ENCODE measurements around the gene SPDL1. TPM values are rescaled to one million over a fixed set of nuclear protein-coding genes. Genes with fewer than 3 reads are reported as not detected.

Gene SPDL1
- total RNA-seq, 1 experiment from 2014 or later: 72.6 TPM

GRCh38 chr5:169566202-169566601, 17.4 kb upstream of the SPDL1 start:
- TF ChIP-seq POLR2AphosphoS5 (IDR thresholded peaks at IDR 0.05; ENCODE audit: low read depth, low read length) (no peak), SIN3A (IDR thresholded peaks at IDR 0.05; ENCODE audit: borderline replicate concordance, insufficient read depth, low read depth, low read length) (no peak), CTCF (IDR thresholded peaks at IDR 0.05) (no peak), TCF7L2 (IDR thresholded peaks at IDR 0.05; ENCODE audit: low read depth, low read length) (no peak), REST (IDR thresholded peaks at IDR 0.05; ENCODE audit: insufficient read depth in 1 of 2, low read depth in 2 of 2, low read length in 1 of 2) (no peak)
- in situ Hi-C loops (cut with HindIII; ENCODE audit: low pct_unique_long_range_greater_than_20kb, low sequenced_read_pairs): no loop called here
- DNase-seq (ENCODE audit: low read depth, low spot score) (no peak), ATAC-seq (no peak)
- H3K4me3 ChIP-seq (ENCODE audit: low read depth in 2 of 2, low read length in 2 of 2): no peak overlapping the region
- ChIA-PET POLR2A (no interaction called here), CTCF (no interaction called here)
- H3K27ac ChIP-seq (ENCODE audit: low read length): no peak overlapping the region
- H3K9me3 ChIP-seq (ENCODE audit: control insufficient read depth, insufficient read depth, low read depth, low read length): no peaks in the 10 kb centered on the region
- no peaks in the 10 kb centered on the region for H3K27me3 ChIP-seq (ENCODE audit: control insufficient read depth, insufficient read depth, low read length)
- intact Hi-C loops (cut with micrococcal nuclease; ENCODE audit: unreplicated experiment): no loop called here
- H3K4me1 ChIP-seq (ENCODE audit: control insufficient read depth, insufficient read depth, low read length): no peaks in the 10 kb centered on the region
- BruUV-seq (replicated peaks): no TSS peak
- no peaks in the 10 kb centered on the region for H3K36me3 ChIP-seq (ENCODE audit: control insufficient read depth, insufficient read depth, low read length)

GRCh38 chr5:169567079-169567478, 16.5 kb upstream of the SPDL1 start:
- no peaks in the 10 kb centered on the region for H3K4me1 ChIP-seq (ENCODE audit: control insufficient read depth, insufficient read depth, low read length)
- TF ChIP-seq CTCF (IDR thresholded peaks at IDR 0.05): no peak
- TF ChIP-seq REST (IDR thresholded peaks at IDR 0.05; ENCODE audit: insufficient read depth in 1 of 2, low read depth in 2 of 2, low read length in 1 of 2): peak; percentile 82 to 86
- no peak overlapping the region for H3K27ac ChIP-seq (ENCODE audit: low read length)
- DNase-seq (ENCODE audit: low read depth, low spot score) (no peak), ATAC-seq (no peak)
- intact Hi-C loops (cut with micrococcal nuclease; ENCODE audit: unreplicated experiment) (no loop called here), in situ Hi-C loops (cut with HindIII; ENCODE audit: low pct_unique_long_range_greater_than_20kb, low sequenced_read_pairs) (no loop called here)
- no peaks in the 10 kb centered on the region for H3K36me3 ChIP-seq (ENCODE audit: control insufficient read depth, insufficient read depth, low read length)
- no TSS peak for BruUV-seq (replicated peaks)
- POLR2A ChIA-PET: interaction anchor here (0.7 kb wide), 1 partner anchor 168 kb away, joined by 3 read pairs; no protein-coding TSS in a partner anchor
- CTCF ChIA-PET: no interaction called here
- no peaks in the 10 kb centered on the region for H3K27me3 ChIP-seq (ENCODE audit: control insufficient read depth, insufficient read depth, low read length)
- H3K9me3 ChIP-seq (ENCODE audit: control insufficient read depth, insufficient read depth, low read depth, low read length): no peaks in the 10 kb centered on the region
- H3K4me3 ChIP-seq (ENCODE audit: low read depth in 2 of 2, low read length in 2 of 2): no peak overlapping the region

Measured in Panc1 (cell line).